HG02938 (cell line): Measurements from ENCODE around the gene MYH6.
"Not testable (repeated sequence)": the region's sequence is repeated elsewhere in the genome, so short reads cannot be mapped to it uniquely, and the experiment has no call there.

Experiments
- ATAC-seq: cut with Tn5 transposase; IDR thresholded peaks from one replicate; pipeline ENCODE4 v1.9.1; 2021; ENCODE audit warnings: mild to moderate bottlenecking, moderate library complexity; ENCODE audit not compliant: unreplicated experiment

MYH6 gene

DNA sequence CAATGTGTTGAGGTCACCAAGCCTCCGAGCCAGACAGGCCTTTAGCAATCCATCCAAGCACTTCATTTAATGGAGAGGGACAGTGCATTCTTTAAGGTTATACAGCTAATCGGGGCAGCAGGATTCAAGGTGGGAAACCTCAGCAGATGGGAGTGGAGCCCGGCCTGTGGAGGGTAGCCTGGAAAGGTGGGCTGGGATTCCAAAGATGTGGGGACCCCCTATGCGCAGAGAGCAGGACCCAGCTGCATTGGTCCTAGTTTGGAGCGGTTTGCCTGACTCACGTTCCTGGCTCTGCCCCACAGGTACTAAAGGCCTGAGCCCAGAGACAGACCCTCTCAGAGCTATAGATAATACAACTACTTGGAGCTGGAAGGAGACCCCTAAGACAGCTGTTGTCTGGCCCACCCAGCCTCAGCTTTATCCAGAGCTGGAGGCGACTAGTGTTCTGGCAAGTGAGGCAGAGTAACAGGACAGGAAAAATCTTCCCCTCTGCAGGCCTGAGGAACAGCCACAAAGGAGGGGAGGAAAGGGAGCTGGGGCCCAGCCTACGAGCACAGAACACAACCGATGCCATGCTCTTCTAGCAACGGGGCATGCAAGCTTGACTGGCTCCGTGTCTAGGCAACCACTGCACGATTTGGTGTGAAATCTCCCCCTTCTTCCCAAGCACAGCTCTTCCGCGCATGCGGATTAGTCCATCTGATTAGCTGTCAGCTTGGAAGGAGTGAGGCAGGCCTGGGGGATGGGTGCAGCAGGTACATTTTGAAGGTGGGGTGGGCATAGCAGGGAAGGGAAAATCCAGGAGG is 28.5 kb upstream of the MYH6 start:
- no peak for ATAC-seq

DNA sequence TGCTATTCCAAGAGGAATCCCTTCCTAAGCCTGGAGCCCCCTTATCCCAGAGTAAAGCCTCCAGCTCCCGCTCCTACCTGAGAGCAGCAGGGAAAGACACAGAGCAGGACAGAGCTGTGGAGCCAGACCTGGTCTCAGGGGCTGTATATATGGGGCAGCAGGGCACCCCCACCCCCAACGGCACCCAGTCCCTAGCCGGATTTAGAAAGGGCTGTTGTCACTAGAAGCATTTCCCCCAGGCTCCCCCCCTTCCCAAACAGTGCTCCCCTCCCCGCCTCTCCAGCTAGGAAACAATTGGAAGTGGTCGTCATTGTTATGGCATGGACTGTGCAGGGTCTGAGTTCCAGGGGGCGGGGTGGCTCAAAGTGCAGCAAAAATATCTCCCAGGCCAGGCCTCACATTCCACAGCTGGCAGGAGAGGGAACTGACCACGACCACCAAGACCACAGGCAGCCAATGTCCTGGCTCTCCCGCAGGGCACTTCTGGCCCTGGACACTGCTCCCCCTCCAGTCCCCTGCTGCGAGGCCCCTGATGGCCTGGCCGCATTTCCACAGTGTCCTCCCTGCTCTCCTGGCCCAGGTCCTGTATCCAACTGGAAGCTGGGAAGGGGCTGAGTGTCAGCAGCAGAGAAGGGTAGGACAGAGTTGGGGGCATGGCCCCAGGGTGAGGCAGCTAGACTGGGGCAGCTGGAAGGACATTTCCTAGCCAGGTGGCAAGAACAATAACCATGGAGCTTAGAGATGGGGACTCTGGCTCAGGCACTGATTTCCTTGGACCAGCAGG is 27.7 kb upstream of the MYH6 start, which contains the start of gene MYH7:
TSS of gene MYH7 (minus strand) at position 118 of the 784 bp plus-strand sequence. CDS start 1,928 bp downstream, outside the sequence.
- no peak for ATAC-seq

DNA sequence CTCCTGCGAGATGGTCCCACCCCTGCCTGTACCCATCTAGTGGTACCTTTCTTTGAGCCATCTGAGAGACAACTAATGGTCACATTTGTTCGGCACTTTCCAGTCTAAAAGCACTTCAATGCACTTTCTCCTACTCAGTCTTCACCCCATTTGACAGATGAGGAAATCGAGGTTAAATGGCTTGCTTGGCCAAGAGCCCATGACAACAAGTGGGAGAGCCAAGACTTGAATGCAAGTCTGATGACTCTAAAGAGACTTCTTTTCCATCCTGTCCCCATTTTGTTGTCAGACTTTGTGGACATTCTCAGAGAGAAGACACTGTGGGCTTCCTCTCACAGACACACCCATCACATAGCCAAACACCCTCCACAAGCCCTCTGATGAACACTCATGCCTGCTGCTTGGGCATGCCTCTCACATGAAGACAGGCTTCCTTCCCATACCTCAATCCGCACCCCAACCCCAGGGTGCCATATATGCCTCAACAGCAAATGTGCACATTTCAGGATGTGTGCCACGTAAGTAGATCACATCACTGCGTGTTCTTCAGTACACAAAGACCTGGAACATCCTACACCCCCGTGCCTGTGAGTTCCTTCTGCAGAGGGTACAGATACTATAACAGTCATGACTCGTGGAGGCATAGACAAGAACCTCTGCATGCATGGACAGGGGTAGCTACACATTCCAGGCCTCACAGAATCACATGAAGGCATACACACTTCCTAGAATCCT is 26.6 kb upstream of the MYH6 start:
- ATAC-seq: no peak

GRCh38 chr14:23433457-23433856 is 25.4 kb upstream of the MYH6 start:
- no peak for ATAC-seq

DNA sequence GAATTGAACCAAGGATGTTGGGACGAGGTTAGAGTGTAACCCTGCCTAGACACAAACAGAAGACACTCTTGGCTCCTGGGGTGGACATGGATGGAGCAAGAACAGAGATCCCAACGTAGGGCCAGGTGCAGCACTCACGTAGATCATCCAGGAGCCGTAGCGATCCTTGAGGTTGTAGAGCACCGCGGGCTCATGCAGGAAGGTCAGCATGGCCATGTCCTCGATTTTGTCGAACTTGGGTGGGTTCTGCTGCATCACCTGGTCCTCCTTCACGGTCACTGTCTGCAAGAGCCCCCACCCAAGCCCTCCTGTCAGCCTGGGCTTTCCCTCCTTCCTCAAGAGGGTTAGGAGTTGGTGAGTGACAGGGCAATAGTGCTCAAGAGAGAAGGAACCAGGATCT is 24.9 kb upstream of the MYH6 start:
- no peak for ATAC-seq

- no peak for ATAC-seq
These were observed 24.2 kb upstream of the MYH6 start for GRCh38 chr14:23432102-23432925.

DNA sequence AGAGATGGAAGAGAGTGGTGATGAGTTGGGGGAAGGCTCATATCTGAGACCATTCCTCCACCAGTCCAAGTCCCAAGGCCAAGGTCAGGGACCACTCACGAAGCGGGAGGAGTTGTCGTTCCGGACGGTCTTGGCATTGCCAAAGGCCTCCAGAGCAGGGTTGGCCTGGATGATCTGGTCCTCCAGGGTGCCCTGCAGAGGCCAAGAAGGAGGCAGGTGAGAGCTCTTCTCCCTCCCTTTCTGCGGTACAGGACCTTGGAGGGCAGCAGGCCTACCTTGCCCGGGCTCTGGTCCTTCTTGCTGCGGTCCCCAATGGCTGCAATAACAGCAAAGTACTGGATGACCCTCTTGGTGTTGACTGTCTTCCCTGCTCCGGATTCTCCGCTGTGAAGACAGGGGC is 23.4 kb upstream of the MYH6 start:
- ATAC-seq: no peak

DNA sequence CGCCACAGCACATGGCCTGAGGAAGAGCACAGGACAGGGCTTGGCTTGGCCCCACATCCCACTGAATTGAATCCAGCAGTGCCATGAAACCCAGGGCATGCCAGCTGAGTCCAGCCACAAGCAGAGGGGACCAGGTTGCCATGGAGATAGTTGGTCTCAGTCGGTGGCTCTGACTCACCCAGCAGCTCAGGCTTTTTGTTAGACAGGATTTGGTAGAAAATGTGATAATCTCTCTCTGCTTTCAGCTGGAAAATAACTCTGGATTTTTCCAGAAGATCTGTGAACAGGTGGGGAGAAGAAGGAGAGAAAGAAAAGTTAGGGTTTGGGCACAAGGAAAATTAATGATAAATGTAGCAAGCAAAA is 22.6 kb upstream of the MYH6 start:
- ATAC-seq: no peak

DNA sequence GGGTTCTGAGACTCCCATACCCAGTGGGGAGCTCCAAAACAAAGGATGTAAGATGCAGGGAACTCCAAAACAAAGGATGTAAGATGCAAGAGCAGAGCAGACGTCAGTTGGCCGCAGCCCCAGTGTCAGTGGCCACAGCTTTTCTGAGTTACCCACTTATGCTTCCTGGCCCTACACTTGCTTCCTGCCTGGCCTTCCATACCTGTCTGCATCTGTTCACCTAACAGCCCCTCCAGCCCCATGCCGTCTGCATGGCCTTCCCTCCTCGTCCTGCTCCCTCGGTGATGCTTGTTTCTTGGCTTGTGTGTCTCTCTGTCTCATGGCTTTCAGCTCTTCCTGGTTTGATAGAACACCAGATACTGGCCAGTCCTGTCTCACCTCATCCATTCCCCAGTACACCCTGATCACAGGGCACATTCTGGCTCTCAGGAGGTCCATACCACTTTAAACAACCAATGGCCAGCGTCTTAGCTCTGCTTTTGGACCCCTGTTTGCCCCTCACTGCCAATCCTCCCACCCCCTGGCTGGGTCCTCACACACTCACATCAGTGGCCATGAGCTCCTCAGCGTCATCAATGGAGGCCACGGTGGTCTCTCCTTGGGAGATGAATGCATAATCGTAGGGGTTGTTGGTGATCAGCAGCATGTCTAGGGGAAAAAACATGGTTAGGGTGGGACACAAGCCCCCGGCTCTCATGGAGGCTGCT is 22.1 kb upstream of the MYH6 start:
- ATAC-seq: no peak

DNA sequence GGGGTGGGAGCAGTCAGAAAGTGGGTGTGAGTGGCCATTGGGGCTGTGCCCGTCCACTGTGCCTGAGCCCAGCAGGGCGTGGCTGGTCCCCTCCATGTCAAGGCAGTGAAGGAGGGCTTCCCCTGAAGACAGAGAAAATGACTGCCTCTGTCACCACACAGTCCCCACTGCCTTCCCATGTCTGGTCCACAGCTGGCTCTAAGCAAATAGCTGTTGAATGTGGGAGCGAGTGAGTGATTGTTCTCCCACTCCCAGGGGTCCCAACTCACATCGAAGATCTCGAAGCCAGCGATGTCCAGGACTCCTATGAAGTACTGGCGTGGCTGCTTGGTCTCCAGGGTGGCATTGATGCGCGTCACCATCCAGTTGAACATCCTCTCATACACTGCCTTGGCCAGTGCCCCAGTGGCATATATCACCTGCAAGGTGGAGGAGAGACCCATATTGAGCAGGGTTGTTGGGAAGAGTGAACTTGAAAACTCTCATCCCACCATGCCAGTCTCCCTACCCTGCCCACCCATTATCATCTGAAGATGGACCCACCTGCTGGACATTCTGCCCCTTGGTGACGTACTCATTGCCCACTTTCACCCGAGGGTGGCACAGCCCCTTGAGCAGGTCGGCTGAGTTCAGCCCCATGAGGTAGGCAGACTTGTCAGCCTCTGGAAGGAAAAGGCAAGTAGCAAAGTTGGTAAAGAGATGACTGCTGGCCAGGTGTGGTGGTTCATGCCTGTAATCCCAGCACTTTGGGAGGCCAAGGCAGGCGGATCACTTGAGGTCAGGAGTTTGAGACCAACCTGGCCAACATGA is 20.8 kb upstream of the MYH6 start:
- no peak for ATAC-seq

DNA sequence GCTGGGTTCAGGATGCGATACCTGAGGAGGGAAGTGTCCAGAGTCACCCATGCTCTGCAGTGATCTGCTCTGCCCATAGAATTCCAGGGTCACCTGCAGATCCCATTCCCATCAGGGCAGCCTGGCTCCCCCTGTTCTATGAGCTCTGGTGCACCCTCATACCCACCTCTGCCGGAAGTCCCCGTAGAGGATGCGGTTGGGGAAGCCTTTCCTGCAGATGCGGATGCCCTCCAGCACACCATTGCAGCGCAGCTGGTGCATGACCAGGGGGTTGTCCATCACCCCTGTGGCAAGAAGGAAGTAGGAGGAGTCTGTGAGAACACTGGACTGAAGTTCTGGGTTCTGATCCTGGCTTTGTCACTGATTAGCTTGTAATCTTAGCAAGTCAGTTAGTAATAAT is 17.7 kb upstream of the MYH6 start:
- not testable (repeated sequence) for ATAC-seq

DNA sequence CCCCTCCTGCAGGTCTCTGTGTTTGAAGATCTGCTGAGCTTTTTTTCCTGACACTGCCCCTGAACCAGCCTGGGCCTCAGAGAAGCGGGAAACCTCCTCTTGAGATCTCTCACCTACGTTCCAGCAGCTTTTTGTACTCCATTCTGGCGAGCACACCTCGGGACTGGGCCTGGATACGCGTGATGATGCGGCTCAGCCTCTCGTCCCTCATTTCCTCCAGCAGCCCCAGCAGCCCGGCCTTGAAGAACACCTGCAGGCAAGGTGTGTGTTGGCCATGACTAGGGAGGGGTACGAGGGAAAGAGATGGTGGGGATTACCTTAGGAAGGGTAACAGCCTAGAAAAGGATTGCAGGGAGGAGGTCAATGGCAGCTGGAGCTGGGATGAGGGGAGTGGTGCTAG is 17.1 kb upstream of the MYH6 start:
- no peak for ATAC-seq

- ATAC-seq: no peak
These were observed 15.6 kb upstream of the MYH6 start for GRCh38 chr14:23423657-23424056.

- ATAC-seq: no peak
These were observed 13.5 kb upstream of the MYH6 start for GRCh38 chr14:23421594-23421993.

GRCh38 chr14:23419646-23420045 is 11.6 kb upstream of the MYH6 start:
- ATAC-seq: not testable (repeated sequence)

DNA sequence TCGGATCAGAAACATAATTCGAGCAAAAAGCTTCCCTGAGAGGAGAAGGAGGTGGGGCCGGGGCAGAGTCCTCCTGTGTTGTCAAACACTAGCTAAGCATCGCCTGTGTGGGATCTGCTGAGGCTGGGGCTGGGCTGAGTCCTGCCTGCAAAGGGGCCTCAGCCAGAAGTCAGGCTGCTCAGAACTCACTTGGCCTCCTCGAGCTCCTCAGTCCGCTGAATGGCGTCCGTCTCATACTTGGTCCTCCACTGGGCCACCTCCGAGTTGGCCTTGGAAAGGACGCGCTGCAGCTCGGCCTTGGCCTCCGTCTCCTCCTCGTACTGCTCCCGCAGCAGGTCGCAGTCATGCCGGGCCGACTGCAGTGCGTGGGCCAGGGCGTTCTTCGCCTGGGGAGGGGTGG is 9.9 kb upstream of the MYH6 start:
- no peak for ATAC-seq

DNA sequence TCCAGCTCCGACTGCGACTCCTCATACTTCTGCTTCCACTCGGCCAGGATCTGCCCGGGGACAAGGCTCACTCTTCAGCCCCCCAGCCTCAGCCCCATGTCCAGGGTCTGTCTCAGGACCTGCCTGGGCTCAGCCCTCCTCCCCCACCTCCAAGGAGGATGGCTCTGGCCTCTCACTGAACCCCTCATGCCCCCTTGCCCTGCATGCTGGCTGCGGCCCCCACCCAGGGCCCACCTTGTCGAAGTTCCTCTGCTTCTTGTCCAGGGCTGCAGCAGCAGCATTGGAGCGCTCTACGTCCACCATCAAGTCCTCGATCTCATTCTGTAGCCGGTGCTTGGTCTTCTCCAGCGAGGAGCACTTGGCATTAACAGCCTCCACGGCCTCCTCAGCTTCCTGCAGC is 9.2 kb upstream of the MYH6 start:
- ATAC-seq: not testable (repeated sequence)

DNA sequence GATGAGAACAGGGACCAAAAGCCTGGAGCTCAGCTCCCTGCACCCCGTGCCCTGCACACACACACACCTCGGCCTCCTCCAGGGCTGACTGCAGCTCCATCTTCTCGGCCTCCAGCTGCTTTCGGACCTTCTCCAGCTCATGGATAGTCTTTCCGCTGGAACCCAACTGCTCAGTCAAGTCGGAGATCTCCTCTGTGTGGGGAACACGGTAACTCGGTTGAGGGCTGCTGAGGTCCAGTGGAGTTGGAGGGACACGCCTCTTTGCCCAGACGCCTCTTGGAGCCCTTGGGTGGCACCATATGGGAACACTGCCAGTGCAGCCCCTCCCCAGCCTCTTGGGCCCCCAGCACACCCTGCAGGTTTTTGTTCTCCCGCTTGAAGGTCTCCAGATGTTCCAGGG is 8.7 kb upstream of the MYH6 start:
- ATAC-seq: no peak
